Heart left ventricle (tissue), 13 donors: ENCODE results near the gene TFEC.

ENCODE experiments used
- POLR2A ChIP-seq, 2 donors: fragments of 450-650 bp; IDR thresholded peaks; one replicate each; pipeline ENCODE4 v1.6.1; 2017; ENCODE audit warnings: antibody characterized with exemption in 2 of 2, mild to moderate bottlenecking in 2 of 2, moderate library complexity in 2 of 2
- TF ChIP-seq, protein P1 (sequence below), 12 donors: fragments of 200-600 bp; sonication (generic) in 4 of 12; IDR thresholded peaks; one replicate each; pipeline versions ENCODE4 v1.5.0 to v1.8.0; 2018 to 2022; ENCODE audit warnings: antibody characterized with exemption in 12 of 12, mild to moderate bottlenecking in 5 of 12
- donor health status: ischemic (EF 13 %, LVEDD 7.1; RV severe dilation, severe dysfunction).
- donor health status: DM: no; HTN: yes; CAD: no.
- donor health status: DM: no; HTN: no; CAD: no.
- donor health status: ischemic (EF 25% LVEDD 6.9; RV normal size, moderate dysfunction).
- donor health status: ischemic (EF 25% LVEDD 5.7; RV mildly dilated, moderate dysfunction).
- donor health status: ischemic (EF 35%, LVEDD 5.7; RV mildly dilated, moderate dysfunction).
- donor health status: nonischemic (EF 11% LVEDD 7.7; RV severe dilation, severe dysfunction).
- donor health status: DM: yes; HTN: yes; CAD: no.
- donor health status: PGD.
- donor health status: ischemic (EF 29% LVEDD 5.4; RV normal size, mild dysfunction).
- donor health status: nonischemic (EF 23%, LVEDD 6.1; RV moderate dilation, normal function).

DNA sequence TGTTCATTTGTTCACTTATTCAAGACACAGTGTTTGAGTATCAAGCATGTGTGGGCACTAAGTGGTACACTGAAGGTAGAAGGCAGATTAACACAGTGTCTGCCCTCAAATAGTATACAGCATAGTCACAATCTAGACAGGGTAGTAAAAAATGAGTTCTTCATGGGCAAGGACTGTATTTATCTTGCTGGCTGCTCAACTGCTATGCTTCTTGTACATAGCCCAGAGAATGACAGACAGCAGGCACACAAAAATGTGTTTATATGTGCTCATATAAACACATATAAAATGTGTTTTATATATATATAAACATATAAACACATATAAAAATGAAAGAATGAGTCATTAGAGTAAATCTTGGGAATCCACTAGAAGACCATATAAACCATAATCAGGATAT is 43.1 kb downstream of the TFEC start:
- TF ChIP-seq, protein P1, sequence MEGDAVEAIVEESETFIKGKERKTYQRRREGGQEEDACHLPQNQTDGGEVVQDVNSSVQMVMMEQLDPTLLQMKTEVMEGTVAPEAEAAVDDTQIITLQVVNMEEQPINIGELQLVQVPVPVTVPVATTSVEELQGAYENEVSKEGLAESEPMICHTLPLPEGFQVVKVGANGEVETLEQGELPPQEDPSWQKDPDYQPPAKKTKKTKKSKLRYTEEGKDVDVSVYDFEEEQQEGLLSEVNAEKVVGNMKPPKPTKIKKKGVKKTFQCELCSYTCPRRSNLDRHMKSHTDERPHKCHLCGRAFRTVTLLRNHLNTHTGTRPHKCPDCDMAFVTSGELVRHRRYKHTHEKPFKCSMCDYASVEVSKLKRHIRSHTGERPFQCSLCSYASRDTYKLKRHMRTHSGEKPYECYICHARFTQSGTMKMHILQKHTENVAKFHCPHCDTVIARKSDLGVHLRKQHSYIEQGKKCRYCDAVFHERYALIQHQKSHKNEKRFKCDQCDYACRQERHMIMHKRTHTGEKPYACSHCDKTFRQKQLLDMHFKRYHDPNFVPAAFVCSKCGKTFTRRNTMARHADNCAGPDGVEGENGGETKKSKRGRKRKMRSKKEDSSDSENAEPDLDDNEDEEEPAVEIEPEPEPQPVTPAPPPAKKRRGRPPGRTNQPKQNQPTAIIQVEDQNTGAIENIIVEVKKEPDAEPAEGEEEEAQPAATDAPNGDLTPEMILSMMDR (IDR thresholded peaks at IDR 0.05), result no peak
- TF ChIP-seq POLR2A (IDR thresholded peaks at IDR 0.05), result no peak
